Parathyroid adenoma (tissue), 2 donors: ENCODE measurements around the gene PI4K2A.
"Not testable (repeated sequence)": the region's sequence is repeated elsewhere in the genome, so short reads cannot be mapped to it uniquely, and the experiment has no call there.

Source experiments
- H2AFZ ChIP-seq: fragments of 300-600 bp; sonication (generic); one replicate; pipeline ENCODE4 v1.7.0; 2017; ENCODE audit warnings: antibody characterized with exemption, mild to moderate bottlenecking
- H3K27ac ChIP-seq: fragments of 300-600 bp; sonication (generic); one replicate; pipeline ENCODE4 v1.7.0; 2017
- H3K27me3 ChIP-seq: fragments of 300-600 bp; sonication (generic); one replicate; pipeline ENCODE4 v1.7.0; 2017; ENCODE audit warnings: low read length; ENCODE audit not compliant: control insufficient read depth, insufficient read depth
- H3K36me3 ChIP-seq: fragments of 300-600 bp; sonication (generic); one replicate; pipeline ENCODE4 v1.7.0; 2017; ENCODE audit warnings: low read length; ENCODE audit not compliant: control insufficient read depth, insufficient read depth
- H3K4me1 ChIP-seq: fragments of 300-600 bp; sonication (generic); one replicate; pipeline ENCODE4 v1.7.0; 2017; ENCODE audit warnings: control low read depth
- H3K4me2 ChIP-seq: fragments of 300-600 bp; sonication (generic); one replicate; pipeline ENCODE4 v1.7.0; 2017; ENCODE audit warnings: low read length
- H3K4me3 ChIP-seq: fragments of 300-600 bp; sonication (generic); one replicate; pipeline ENCODE4 v1.7.0; 2017; ENCODE audit warnings: low read depth, low read length
- H3K79me2 ChIP-seq: fragments of 300-600 bp; sonication (generic); one replicate; pipeline ENCODE4 v1.7.0; 2017; ENCODE audit warnings: control low read depth
- H3K9ac ChIP-seq: fragments of 300-600 bp; sonication (generic); one replicate; pipeline ENCODE4 v1.7.0; 2017; ENCODE audit warnings: mild to moderate bottlenecking
- H3K9me3 ChIP-seq: fragments of 300-600 bp; sonication (generic); one replicate; pipeline ENCODE4 v1.7.0; 2017; ENCODE audit warnings: low read length; ENCODE audit not compliant: control insufficient read depth
- CTCF ChIP-seq: fragments of 300-600 bp; sonication (generic); IDR thresholded peaks from one replicate; pipeline ENCODE4 v1.7.0; 2017; ENCODE audit warnings: antibody characterized with exemption, mild to moderate bottlenecking
- donor health status: primary hyperparathyroidism.

Gene PI4K2A

GRCh38 chr10:97643441-97643985 is 3.0 kb downstream of the PI4K2A start:
- Histone ChIP-seq H3K27ac (no peak overlapping the region), H3K4me1 (peaks cover 10% of the 10 kb centered on the region), H3K4me2 (no peak overlapping the region), H3K4me3 (no peak overlapping the region), H3K27me3 (no peaks in the 10 kb centered on the region), H3K79me2 (peaks cover 34% of the 10 kb centered on the region), H3K9me3 (no peaks in the 10 kb centered on the region), H2AFZ (no peak overlapping the region), H3K36me3 (no peaks in the 10 kb centered on the region), H3K9ac (no peak overlapping the region)
- no peak for TF ChIP-seq CTCF

DNA sequence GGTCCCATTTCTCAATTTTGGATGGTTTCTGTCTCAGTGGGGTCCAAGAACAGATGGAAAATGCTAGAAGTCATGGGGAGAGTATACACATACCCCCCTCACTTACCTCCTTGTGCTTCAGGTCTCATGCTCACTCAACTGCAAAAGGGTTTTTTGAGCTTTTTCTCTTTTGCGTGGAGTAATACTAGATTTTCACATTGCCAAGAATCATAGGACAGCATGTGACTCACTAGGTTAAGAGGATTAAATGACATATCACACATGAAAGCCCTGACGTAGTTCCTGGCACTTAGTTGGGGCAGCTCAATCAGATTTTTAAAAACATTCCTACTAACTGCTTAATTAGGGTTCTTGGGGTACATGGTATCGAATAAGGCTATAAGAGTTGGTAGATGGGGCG is 4.5 kb downstream of the PI4K2A start:
- no peak overlapping the region for H2AFZ ChIP-seq

GRCh38 chr10:97647556-97647955 is 7.1 kb downstream of the PI4K2A start:
- Histone ChIP-seq H3K27me3 (no peaks in the 10 kb centered on the region), H3K36me3 (no peaks in the 10 kb centered on the region), H3K9ac (no peak overlapping the region), H3K9me3 (no peaks in the 10 kb centered on the region), H2AFZ (no peak overlapping the region), H3K4me1 (peaks cover 8% of the 10 kb centered on the region), H3K4me2 (no peak overlapping the region), H3K27ac (no peak overlapping the region), H3K4me3 (no peak overlapping the region), H3K79me2 (peaks cover 31% of the 10 kb centered on the region)
- no peak for TF ChIP-seq CTCF

More for the DNA sequence above, 4.5 kb downstream of the PI4K2A start:
- Histone ChIP-seq H3K4me2 (no peak overlapping the region), H3K79me2 (peaks cover 34% of the 10 kb centered on the region), H3K9ac (no peak overlapping the region), H3K27ac (no peak overlapping the region), H3K4me3 (no peak overlapping the region), H3K36me3 (no peaks in the 10 kb centered on the region), H3K27me3 (no peaks in the 10 kb centered on the region), H3K4me1 (peaks cover 14% of the 10 kb centered on the region), H3K9me3 (no peaks in the 10 kb centered on the region)
- no peak for TF ChIP-seq CTCF

DNA sequence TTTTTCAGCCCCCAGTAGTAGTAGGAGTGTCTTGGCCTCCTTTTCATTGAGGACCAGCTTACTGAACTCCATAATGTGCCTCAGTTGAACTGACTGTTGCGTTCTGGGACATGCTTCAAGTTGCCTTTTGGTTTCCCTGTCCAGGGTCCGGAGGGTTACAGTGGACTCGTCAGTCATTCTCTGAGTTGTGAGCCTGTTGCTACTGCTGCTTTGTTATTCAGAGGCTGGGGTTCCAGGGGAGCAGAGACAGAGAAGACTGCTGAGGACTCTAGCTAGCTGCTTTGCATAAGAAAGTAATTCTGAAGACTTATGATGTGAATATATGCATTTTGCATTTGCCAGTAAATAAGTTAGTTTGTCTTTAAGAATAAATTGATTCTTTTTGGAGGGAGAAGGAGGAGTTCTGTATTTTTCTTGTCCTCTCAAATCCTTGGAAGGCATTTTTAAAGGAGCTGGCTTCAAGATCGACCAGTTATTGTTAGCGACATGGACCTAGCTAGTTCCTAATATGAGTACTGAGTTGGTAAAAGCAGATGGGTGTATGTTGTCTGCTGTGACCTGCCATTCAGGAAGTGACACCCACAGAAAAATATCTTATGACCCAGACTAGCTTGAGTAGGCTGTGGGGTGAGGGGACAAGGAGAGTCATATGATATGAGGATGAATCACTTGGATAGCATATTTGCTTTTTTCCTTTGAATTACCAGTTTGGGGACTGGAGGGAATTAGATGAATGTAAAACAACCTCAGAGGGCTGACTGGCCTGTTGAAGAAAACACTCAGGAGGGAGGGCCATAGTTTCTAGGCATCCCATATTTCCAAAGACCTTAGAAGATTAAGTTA is 8.3 kb downstream of the PI4K2A start:
- TF ChIP-seq CTCF, result no peak
- H3K9me3 ChIP-seq, result no peaks in the 10 kb centered on the region
- peaks cover 4% of the 10 kb centered on the region for H3K4me1 ChIP-seq
- H3K9ac ChIP-seq, result no peak overlapping the region
- H3K36me3 ChIP-seq, result no peaks in the 10 kb centered on the region
- H3K79me2 ChIP-seq, result peaks cover 21% of the 10 kb centered on the region
- no peak overlapping the region for H3K4me2 ChIP-seq
- H3K4me3 ChIP-seq, result no peak overlapping the region
- H3K27me3 ChIP-seq, result no peaks in the 10 kb centered on the region
- no peak overlapping the region for H3K27ac ChIP-seq
- H2AFZ ChIP-seq, result no peak overlapping the region

DNA sequence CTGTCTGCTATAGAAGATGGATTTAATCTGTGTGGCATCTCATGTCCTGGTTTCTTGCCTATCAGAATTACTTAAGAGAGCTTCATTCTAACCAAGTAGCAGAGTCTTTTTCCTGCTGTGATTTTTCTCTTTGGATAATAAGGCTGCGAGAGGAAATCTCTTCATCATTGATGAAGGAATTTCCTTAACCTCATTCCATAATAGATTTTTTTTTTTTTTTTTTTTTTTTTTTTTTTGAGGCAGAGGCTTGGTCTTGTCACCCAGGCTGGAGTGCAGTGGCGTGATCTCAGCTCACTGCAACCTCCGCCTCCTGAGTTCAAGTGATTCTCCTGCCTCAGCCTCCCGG is 8.9 kb downstream of the PI4K2A start:
- not testable (repeated sequence) for H3K9ac ChIP-seq, H3K36me3 ChIP-seq, H3K9me3 ChIP-seq, H3K4me2 ChIP-seq, H3K4me1 ChIP-seq, H3K27ac ChIP-seq, H2AFZ ChIP-seq, H3K27me3 ChIP-seq, H3K4me3 ChIP-seq
- H3K79me2 ChIP-seq, result peaks cover 17% of the 10 kb centered on the region
